ENCODE measurements around the gene ATP1A2.
A peak's percentile ranks its signal among the peaks of the same experiment; 100 is the strongest.

The ATP1A2 gene

GRCh38 chr1:160085686-160086455, 29.7 kb upstream of the ATP1A2 start:
- DNase-seq (ENCODE audit: low read depth in 2 of 2): peak; percentile 45 to 65

- DNase-seq (ENCODE audit: low read depth in 2 of 2): no peak
These were observed 29.1 kb upstream of the ATP1A2 start for GRCh38 chr1:160086456-160086892.

GRCh38 chr1:160087118-160087662, 28.4 kb upstream of the ATP1A2 start:
- no peak for DNase-seq (ENCODE audit: low read depth in 2 of 2)

GRCh38 chr1:160089883-160090282, 25.7 kb upstream of the ATP1A2 start:
- DNase-seq (ENCODE audit: low read depth in 2 of 2): no peak

GRCh38 chr1:160090760-160091159, 24.8 kb upstream of the ATP1A2 start:
- DNase-seq (ENCODE audit: low read depth in 2 of 2): no peak

- no peak for DNase-seq (ENCODE audit: low read depth in 2 of 2)
These were observed 23.8 kb upstream of the ATP1A2 start for GRCh38 chr1:160091666-160092223.

GRCh38 chr1:160092366-160093068, 23.0 kb upstream of the ATP1A2 start:
- no peak for DNase-seq (ENCODE audit: low read depth in 2 of 2)

- DNase-seq (ENCODE audit: low read depth in 2 of 2): no peak
These were observed 22.5 kb upstream of the ATP1A2 start for GRCh38 chr1:160093069-160093395.

GRCh38 chr1:160093624-160094290, 21.8 kb upstream of the ATP1A2 start:
- DNase-seq (ENCODE audit: low read depth in 2 of 2): no peak

GRCh38 chr1:160094291-160094625, 21.3 kb upstream of the ATP1A2 start:
- no peak for DNase-seq (ENCODE audit: low read depth in 2 of 2)

- no peak for DNase-seq (ENCODE audit: low read depth in 2 of 2)
These were observed 20.8 kb upstream of the ATP1A2 start for GRCh38 chr1:160094806-160095205.

- no peak for DNase-seq (ENCODE audit: low read depth in 2 of 2)
These were observed 20.0 kb upstream of the ATP1A2 start for GRCh38 chr1:160095382-160096105.

- DNase-seq (ENCODE audit: low read depth in 2 of 2): no peak
These were observed 19.1 kb upstream of the ATP1A2 start for GRCh38 chr1:160096274-160097116.

GRCh38 chr1:160097151-160097910, 18.2 kb upstream of the ATP1A2 start:
- no peak for DNase-seq (ENCODE audit: low read depth in 2 of 2)

- DNase-seq (ENCODE audit: low read depth in 2 of 2): peak; percentile 83 to 88
These were observed 17.4 kb upstream of the ATP1A2 start, which contains the start of gene IGSF8 for GRCh38 chr1:160097911-160098851. TSS of gene IGSF8 (minus strand) at chr1:160098619. CDS start at chr1:160098472, 147 bp downstream.

GRCh38 chr1:160098852-160099561, 16.6 kb upstream of the ATP1A2 start:
- peak; percentile 98 to 99 for DNase-seq (ENCODE audit: low read depth in 2 of 2)

GRCh38 chr1:160099716-160100375, 15.7 kb upstream of the ATP1A2 start:
- DNase-seq (ENCODE audit: low read depth in 2 of 2): no peak
